Kasumi-1 (cell line): ENCODE data around the gene TSSK2.
A peak's percentile ranks its signal among the peaks of the same experiment; 100 is the strongest.
"Not testable (repeated sequence)": the region's sequence is repeated elsewhere in the genome, so short reads cannot be mapped to it uniquely, and the experiment has no call there.

Source experiments
- DNase-seq, 2 experiments: peaks; one replicate each; lab custom pipeline; 2025; lab: John Stamatoyannopoulos, UW

TSSK2 gene

GRCh38 chr22:19130959-19131684, at the start of gene TSSK2:
Gene TSSK2 (plus strand): TSS chr22:19131308. CDS start chr22:19131400, 92 bp downstream.
- no peak for DNase-seq

GRCh38 chr22:19081351-19081750, 49.8 kb upstream of the TSSK2 start:
- no peak for DNase-seq

- no peak for DNase-seq
Observed at GRCh38 chr22:19082101-19082500, 49.0 kb upstream of the TSSK2 start.

GRCh38 chr22:19082793-19083192, 48.3 kb upstream of the TSSK2 start:
- no peak for DNase-seq

GRCh38 chr22:19084126-19084525, 47.0 kb upstream of the TSSK2 start:
- not testable (repeated sequence) for DNase-seq

GRCh38 chr22:19084586-19084985, 46.5 kb upstream of the TSSK2 start:
- not testable (repeated sequence) for DNase-seq

- peak; percentile 48 to 54 for DNase-seq
Observed at GRCh38 chr22:19085233-19085718, 45.8 kb upstream of the TSSK2 start.

- no peak for DNase-seq
Observed at GRCh38 chr22:19086417-19086816, 44.7 kb upstream of the TSSK2 start.

- DNase-seq, result no peak
Observed at GRCh38 chr22:19086896-19087295, 44.2 kb upstream of the TSSK2 start.

- DNase-seq, result no peak
Observed at GRCh38 chr22:19088866-19089595, 42.1 kb upstream of the TSSK2 start.

GRCh38 chr22:19090183-19090582, 40.9 kb upstream of the TSSK2 start:
- DNase-seq, result no peak

GRCh38 chr22:19090586-19091127, 40.5 kb upstream of the TSSK2 start:
- DNase-seq, result no peak

GRCh38 chr22:19092725-19093124, 38.4 kb upstream of the TSSK2 start:
- no peak for DNase-seq

GRCh38 chr22:19094393-19094997, 36.6 kb upstream of the TSSK2 start:
- DNase-seq, result no peak

GRCh38 chr22:19096555-19096954, 34.6 kb upstream of the TSSK2 start:
- no peak for DNase-seq

- DNase-seq, result no peak
Observed at GRCh38 chr22:19097518-19097917, 33.6 kb upstream of the TSSK2 start.

- DNase-seq, result no peak
Observed at GRCh38 chr22:19098157-19098556, 33.0 kb upstream of the TSSK2 start.

GRCh38 chr22:19103880-19104821, 27.0 kb upstream of the TSSK2 start:
- no peak for DNase-seq

- no peak for DNase-seq
Observed at GRCh38 chr22:19105456-19105855, 25.7 kb upstream of the TSSK2 start.

- no peak for DNase-seq
Observed at GRCh38 chr22:19105867-19106802, 25.0 kb upstream of the TSSK2 start.
